Islet of Langerhans (tissue), 1 donor: Measurements from ENCODE around the gene HOXB3.

Source experiments
- FAIRE-seq: peaks from one replicate; lab custom pipeline; 2011; peaks lifted over from hg19 to GRCh38; lab: Jason Lieb, UNC

HOXB3 gene

GRCh38 chr17:48612456-48612853, 22.4 kb upstream of the HOXB3 start:
- no peak for FAIRE-seq

- FAIRE-seq, result no peak
Measured at GRCh38 chr17:48611681-48612455, 21.8 kb upstream of the HOXB3 start.

DNA sequence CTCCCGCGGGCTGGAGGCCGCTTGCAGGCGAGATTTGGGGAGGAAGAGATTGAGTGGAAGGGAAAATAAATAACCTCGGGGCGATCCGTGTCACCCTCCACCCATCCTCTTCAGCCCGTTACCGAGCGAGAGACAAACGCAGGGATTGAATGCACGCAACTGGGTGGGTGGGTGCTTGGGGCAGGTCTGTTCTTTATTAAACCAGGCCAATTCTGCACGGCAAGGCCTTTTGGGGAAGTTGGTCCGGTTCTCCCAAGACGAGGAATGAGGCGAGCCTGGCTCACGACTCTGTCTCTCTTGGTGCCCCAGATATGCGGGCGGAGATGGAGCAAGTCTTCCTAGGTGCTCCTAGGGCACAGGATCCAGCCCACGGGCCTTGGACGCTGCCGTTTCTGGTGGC, 21.2 kb upstream of the HOXB3 start:
- no peak for FAIRE-seq

DNA sequence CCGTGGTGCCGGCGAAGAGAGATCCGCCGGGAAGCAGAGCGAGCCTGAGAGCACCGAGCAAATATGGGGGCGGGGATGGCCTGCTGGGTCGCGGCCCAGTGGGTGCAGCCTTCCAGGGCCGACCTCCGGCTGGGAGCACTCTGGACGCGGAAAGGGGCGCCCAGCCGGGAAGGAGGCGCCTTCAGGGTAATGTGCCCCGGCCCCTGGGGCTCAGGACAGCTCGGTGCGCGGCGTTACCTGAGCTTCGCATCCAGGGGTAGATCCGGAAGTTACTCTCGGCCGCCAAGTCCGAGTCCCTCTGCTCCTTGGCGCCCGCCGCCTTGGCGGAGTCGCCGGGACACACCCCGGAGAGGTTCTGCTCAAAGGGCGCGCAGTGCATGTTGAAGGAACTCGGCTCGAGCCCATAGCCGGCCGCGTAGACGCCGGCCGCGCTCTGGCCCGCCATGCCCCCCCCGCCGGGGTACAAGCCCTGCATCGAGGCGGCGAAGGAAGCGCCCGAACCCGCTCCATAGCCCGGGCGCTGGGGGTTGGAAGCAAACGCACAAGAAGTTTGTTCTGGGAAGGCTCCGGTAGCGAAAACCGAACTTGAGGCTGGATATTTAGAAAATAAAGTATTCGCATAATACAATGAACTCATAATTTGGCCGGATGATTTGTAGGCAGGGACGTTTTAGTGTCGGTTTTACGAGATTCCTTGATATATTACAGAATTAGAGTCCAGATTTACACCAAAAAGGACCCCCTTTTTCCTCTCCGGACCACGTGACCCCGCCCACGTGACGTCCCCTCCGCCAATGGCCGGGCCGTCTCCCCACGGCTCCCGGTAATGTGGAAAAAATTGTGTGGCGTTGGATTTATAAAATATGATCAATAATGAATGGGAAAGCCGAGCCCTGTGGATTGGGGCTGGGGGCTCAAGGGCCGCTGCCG, 20.5 kb upstream of the HOXB3 start, which contains the start of gene HOXB7:
Gene HOXB7, minus strand, starts transcription at position 736 of the 930 bp plus-strand sequence. Its CDS starts 99 bp downstream, at position 637.
- FAIRE-seq, result no peak

DNA sequence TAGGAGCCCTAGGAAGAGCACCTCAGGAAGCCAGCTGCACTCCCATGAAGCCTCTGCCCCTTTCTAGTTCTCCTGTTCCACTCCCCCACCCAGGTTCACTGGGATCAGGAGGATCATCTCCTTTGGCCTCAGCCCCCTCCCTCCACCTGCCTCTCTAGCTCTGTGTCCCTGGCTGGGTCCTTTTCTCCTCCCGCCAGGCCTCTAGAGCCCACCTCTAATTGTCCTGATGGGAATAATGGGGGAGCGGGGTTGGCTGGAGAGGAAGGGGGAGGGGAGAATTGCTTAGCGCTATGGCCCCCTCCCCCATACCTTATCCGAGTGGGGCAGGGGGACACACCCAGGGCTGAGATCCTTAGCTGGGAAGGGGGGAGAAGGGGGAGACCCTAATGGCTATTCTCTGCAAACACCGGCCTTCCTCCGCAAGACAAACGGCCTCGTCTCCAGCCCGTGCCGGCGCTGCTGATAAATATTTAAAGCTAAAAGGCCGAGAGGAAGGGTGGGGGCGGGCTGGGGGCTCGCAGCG, 19.8 kb upstream of the HOXB3 start:
- FAIRE-seq, result no peak

DNA sequence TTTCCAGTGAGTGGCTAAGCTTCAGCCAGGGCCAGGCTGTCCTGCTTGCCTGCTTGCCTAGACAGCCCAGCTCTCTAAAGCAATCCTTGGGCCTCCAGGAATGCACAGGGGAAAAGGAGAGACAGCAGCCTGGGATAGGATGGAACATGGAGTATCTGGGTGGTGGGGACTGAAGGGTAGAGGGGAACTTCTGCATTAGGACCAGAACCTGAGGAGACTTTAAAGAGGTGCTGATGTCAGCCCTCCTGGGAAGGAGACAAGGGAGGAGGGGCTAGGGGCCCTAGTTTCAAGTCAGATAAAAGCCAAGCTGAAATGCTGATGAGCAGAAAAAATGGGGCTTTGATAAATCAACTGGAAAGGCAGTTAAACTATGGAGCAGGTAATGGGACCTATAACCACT, 19.0 kb upstream of the HOXB3 start:
- no peak for FAIRE-seq

DNA sequence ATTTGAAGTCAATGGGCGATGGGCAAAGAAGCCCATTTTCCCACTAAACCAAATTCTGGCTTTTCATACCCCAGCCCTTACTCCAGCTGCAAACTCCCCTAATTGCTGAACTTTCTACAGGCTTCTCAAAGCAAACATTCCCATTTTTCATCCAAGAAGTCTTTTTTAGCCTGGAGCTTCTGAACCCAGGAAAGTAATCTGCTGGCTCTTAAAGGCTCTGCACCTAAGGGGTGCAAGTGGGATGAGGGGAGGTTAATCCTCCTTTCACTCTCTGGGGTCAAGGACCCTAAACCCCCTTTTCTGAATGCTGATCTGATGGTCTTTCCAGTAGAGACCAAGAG, 18.4 kb upstream of the HOXB3 start:
- FAIRE-seq, result no peak

GRCh38 chr17:48606892-48607614, 17.0 kb upstream of the HOXB3 start:
- FAIRE-seq, result no peak

- no peak for FAIRE-seq
Measured at GRCh38 chr17:48605991-48606891, 16.2 kb upstream of the HOXB3 start.

DNA sequence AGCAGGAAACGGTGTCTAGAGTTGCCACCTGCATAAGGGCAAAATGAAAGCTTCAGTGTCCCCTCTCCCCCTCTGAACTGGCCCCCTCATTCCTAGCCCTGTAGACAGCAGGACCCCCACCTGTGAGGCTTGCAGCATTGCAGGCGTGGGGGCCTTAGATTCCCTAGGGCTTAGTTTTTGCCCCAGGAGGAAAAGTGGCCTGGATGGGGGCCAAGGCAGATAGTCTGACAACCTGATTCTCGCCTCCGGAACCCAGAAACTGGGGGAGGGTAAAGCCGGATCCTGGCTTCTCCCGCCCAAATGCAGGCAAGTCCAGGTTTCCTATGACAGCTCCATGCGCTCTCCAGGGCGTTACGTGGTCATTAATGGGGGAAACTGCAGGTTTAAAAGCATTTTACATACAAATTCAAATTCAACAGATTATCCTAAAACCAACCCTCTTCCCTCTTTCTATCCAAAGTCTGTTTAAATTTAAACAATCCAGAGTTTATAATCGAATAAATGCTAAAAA, 15.4 kb upstream of the HOXB3 start:
- FAIRE-seq, result no peak

- FAIRE-seq, result no peak
Measured at GRCh38 chr17:48604770-48605329, 14.8 kb upstream of the HOXB3 start, which contains the start of gene HOXB6. HOXB6 (minus strand) TSS chr17:48604986; CDS start chr17:48598150, 6,836 bp downstream.

GRCh38 chr17:48603959-48604769, 14.1 kb upstream of the HOXB3 start:
- no peak for FAIRE-seq

DNA sequence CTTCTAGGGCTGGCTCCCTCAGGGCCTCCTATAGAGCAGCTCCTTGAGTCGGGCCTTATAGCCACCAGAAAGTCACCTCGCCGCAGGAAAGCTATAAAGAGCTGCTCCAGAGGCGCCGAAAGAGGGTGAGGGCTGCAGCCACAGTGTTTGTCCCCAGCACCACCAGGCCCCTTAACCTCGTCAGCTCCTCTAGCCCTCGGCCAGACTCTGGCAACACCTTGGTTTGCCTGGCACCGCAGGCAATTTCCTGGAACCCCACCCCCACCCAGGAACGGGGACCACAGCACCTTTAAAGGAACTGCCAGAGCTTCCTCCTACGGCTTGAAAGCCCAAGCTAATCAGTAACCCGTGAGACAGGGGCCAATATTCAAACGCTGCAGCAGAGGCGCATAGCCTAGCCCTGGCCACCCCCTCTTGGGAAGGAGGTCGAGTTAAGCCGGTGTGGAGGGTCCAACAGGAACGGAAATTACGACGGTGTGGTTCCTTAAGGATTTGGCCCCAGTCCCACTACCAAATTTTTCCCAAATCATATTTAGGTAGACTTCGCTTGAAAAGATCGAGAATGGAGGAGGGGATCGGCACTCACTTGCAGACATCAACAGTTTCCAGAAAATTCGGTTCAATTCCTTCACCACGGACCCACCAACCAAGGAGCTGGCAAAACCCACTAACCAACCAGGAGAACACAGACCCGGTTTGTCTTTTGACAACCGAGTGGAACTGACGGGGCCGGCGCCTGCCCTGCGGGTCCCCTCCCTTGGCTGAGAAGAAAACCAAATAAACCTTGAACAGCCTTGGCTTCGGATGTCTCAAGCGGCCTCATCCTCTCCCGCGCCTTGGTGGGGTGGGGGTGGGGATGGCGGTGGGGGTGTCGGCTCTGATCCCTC, 11.7 kb upstream of the HOXB3 start:
- no peak for FAIRE-seq

DNA sequence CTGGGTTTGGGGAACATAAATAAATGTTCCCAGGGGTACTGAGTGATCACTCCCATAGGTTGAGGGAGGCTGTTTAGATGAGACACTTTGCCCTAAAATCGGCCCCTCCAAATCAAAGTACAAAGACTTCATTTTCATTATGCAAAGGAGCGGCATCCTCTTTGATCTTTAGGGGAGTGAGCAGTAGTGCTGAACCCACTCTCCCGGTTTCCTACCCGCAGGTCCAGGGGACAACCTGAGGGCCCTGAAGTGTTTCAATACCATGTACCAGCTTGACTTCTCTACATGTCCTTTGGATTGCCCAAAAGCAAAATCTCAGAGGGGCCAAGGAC, 11.1 kb upstream of the HOXB3 start:
- FAIRE-seq, result no peak

DNA sequence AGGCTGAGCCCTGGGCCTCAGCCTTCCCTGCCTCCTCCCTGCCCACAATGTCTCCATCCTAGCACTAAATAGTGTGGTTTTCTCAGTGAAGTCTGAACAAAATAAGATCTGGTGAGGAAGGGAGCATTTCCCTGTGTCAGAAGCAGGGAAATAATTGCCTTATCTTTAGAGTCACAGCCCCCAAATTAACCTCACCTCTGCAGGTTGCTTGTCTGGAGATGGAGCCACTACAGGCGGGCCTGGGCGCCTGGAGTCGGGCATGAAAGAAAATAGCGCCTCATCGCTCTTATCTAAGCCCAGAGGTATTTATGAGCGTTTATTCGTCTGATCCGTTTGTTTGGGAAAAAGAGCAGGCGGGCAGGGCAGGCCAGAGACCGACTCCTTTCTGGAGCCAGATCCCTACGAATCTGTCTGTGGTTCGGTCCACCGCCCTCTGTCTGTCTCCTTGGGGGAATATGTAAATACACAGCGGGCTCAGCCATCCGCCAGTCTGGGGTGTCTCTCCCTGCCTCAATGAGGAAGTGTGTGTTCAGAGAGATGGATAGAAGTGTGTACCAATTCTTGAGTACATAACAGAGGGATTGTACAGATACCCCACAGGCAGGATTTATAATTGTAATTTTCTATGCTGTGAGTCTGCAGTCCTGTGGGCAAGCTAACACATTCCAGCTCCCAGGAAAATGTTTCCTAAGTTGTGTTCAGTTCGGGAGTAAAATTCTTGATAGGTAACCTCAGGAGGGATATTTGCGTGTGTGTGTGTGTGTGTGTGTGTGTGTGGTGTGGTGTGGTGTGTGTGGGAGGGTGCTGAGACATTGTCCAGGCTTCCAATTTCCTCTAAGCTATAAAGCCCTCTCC, 10.4 kb upstream of the HOXB3 start:
- no peak for FAIRE-seq

- FAIRE-seq, result no peak
Measured at GRCh38 chr17:48599354-48599753, 9.3 kb upstream of the HOXB3 start.

GRCh38 chr17:48598736-48599135, 8.7 kb upstream of the HOXB3 start:
- no peak for FAIRE-seq
